ENCODE data around the gene SNRPD2.
A peak's percentile ranks its signal among the peaks of the same experiment; 100 is the strongest.

The SNRPD2 gene

GRCh38 chr19:45677351-45678230, 14.2 kb downstream of the SNRPD2 start:
- Histone ChIP-seq H3K9me3 (ENCODE audit: low read length) (no peaks in the 10 kb centered on the region), H3K27ac (ENCODE audit: low read depth, low read length, poor library complexity, severe bottlenecking) (no peak overlapping the region), H3K79me2 (ENCODE audit: insufficient read depth, low read length) (no peaks in the 10 kb centered on the region), H3K36me3 (ENCODE audit: insufficient read depth, low read length) (no peaks in the 10 kb centered on the region), H3K27me3 (ENCODE audit: insufficient read depth, low read length) (no peaks in the 10 kb centered on the region), H2AFZ (ENCODE audit: low read length) (no peak overlapping the region), H3K9ac (ENCODE audit: low read length) (peak overlapping the region; percentile 41; the same call in 1 of the 2 replicates), H3F3A (ENCODE audit: insufficient read depth, low read length) (no peaks in the 10 kb centered on the region), H3K9me2 (ENCODE audit: low read depth, low read length) (no peaks in the 10 kb centered on the region), H3K4me2 (ENCODE audit: low read length) (peak overlapping the region; percentile 66), H3K4me1 (ENCODE audit: insufficient read depth, low read length, severe bottlenecking) (peaks cover 34% of the 10 kb centered on the region), H3K4me3 (ENCODE audit: low read depth, low read length, poor library complexity, severe bottlenecking) (peak overlapping the region; percentile 52), H4K20me1 (ENCODE audit: insufficient read depth, low read length) (no peaks in the 10 kb centered on the region)
- TF ChIP-seq CTCF (IDR thresholded peaks at IDR 0.05; ENCODE audit: low read length) (no peak; the same call in 1 of the 2 replicates), EZH2 (IDR thresholded peaks at IDR 0.05; ENCODE audit: borderline replicate concordance, low read length) (no peak)

GRCh38 chr19:45676851-45677263, 14.9 kb downstream of the SNRPD2 start:
- peaks cover 30% of the 10 kb centered on the region for H3K4me1 ChIP-seq (ENCODE audit: insufficient read depth, low read length, severe bottlenecking)
- H3K27me3 ChIP-seq (ENCODE audit: insufficient read depth, low read length) = no peaks in the 10 kb centered on the region
- H3K9me2 ChIP-seq (ENCODE audit: low read depth, low read length) = no peaks in the 10 kb centered on the region
- TF ChIP-seq EZH2 (IDR thresholded peaks at IDR 0.05; ENCODE audit: borderline replicate concordance, low read length) = no peak
- TF ChIP-seq CTCF (IDR thresholded peaks at IDR 0.05; ENCODE audit: low read length) = no peak
- H3K4me3 ChIP-seq (ENCODE audit: low read depth, low read length, poor library complexity, severe bottlenecking) = peak overlapping the region; percentile 52
- peak overlapping the region; percentile 66 for H3K4me2 ChIP-seq (ENCODE audit: low read length)
- peak overlapping the region; percentile 31; the same call in 1 of the 2 replicates for H3K9ac ChIP-seq (ENCODE audit: low read length)
- H2AFZ ChIP-seq (ENCODE audit: low read length) = no peak overlapping the region
- no peaks in the 10 kb centered on the region for H3K79me2 ChIP-seq (ENCODE audit: insufficient read depth, low read length)
- no peaks in the 10 kb centered on the region for H4K20me1 ChIP-seq (ENCODE audit: insufficient read depth, low read length)
- H3K36me3 ChIP-seq (ENCODE audit: insufficient read depth, low read length) = no peaks in the 10 kb centered on the region
- H3K27ac ChIP-seq (ENCODE audit: low read depth, low read length, poor library complexity, severe bottlenecking) = no peak overlapping the region
- H3F3A ChIP-seq (ENCODE audit: insufficient read depth, low read length) = no peaks in the 10 kb centered on the region
- H3K9me3 ChIP-seq (ENCODE audit: low read length) = no peaks in the 10 kb centered on the region

DNA sequence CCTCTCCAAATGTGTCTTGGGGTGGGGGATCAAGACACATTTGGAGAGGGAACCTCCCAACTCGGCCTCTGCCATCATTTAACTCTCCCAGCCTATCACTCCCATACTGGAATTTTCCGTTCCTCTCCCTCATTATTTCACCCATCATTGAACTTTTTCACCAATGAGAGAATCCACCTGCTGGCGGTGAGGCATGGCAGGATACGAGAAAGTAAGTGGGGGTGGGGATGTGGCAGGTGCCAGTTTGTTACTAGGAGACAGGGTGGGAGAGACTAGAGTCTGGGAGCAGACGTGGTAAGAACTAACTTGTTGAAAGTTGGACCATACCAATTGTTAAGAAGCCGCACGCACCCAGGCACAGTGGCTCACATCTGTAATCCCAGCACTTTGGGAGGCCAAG, 16.8 kb downstream of the SNRPD2 start:
- no peaks in the 10 kb centered on the region for H3F3A ChIP-seq (ENCODE audit: insufficient read depth, low read length)
- no peaks in the 10 kb centered on the region for H4K20me1 ChIP-seq (ENCODE audit: insufficient read depth, low read length)
- H3K79me2 ChIP-seq (ENCODE audit: insufficient read depth, low read length) = no peaks in the 10 kb centered on the region
- no peak overlapping the region for H3K27ac ChIP-seq (ENCODE audit: low read depth, low read length, poor library complexity, severe bottlenecking)
- no peak for TF ChIP-seq CTCF (IDR thresholded peaks at IDR 0.05; ENCODE audit: low read length)
- TF ChIP-seq EZH2 (IDR thresholded peaks at IDR 0.05; ENCODE audit: borderline replicate concordance, low read length) = no peak
- H3K4me1 ChIP-seq (ENCODE audit: insufficient read depth, low read length, severe bottlenecking) = peaks cover 25% of the 10 kb centered on the region
- no peak overlapping the region for H2AFZ ChIP-seq (ENCODE audit: low read length)
- H3K4me3 ChIP-seq (ENCODE audit: low read depth, low read length, poor library complexity, severe bottlenecking) = no peak overlapping the region
- H3K4me2 ChIP-seq (ENCODE audit: low read length) = no peak overlapping the region
- H3K9ac ChIP-seq (ENCODE audit: low read length) = no peak overlapping the region
- H3K9me2 ChIP-seq (ENCODE audit: low read depth, low read length) = no peaks in the 10 kb centered on the region
- H3K36me3 ChIP-seq (ENCODE audit: insufficient read depth, low read length) = no peaks in the 10 kb centered on the region
- no peaks in the 10 kb centered on the region for H3K27me3 ChIP-seq (ENCODE audit: insufficient read depth, low read length)
- H3K9me3 ChIP-seq (ENCODE audit: low read length) = no peaks in the 10 kb centered on the region

Data from OCI-LY1 (cell line).